Measurements from ENCODE around the gene KLC1. TPM values are rescaled to one million over a fixed set of nuclear protein-coding genes. Genes with fewer than 3 reads are reported as not detected.

The KLC1 gene
- total and polyA plus RNA-seq, 7 donors, result 86.4 to 256 (median 150) TPM

- DNase-seq (peak in 1 of 2 donors; percentile 74), ATAC-seq (peak; percentile 59 to 73 (median 70))
- 15 to 30% (median 29%) methylated on average over 6 of the region's 6 CpGs for WGBS, 3 donors
- Histone ChIP-seq H3K27ac (peak overlapping the region; percentile 75), H3K36me3 (ENCODE audit: insufficient read depth in 1 of 2, low read depth in 1 of 2) (peaks cover 23 to 100% of the 10 kb centered on the region in 2 donors), H3K4me3 (no peak overlapping the region), H3K27me3 (ENCODE audit: insufficient read depth in 3 of 3, low read length in 2 of 3) (no peaks in the 10 kb centered on the region), H3K9me3 (no peaks in the 10 kb centered on the region), H3K4me1 (peaks cover 23% of the 10 kb centered on the region)
- intact Hi-C loops (cut with DNase I), result no loop called here
- TF ChIP-seq CTCF (IDR thresholded peaks at IDR 0.05), result no peak
Observed at GRCh38 chr14:103684471-103684870, 55.5 kb downstream of the KLC1 start.

GRCh38 chr14:103684871-103685270 is 55.9 kb downstream of the KLC1 start:
- H3K4me3 ChIP-seq, result no peak overlapping the region
- intact Hi-C loops (cut with DNase I), result loop anchor here in 1 of 2 donors (5.0 kb wide), 1 partner anchor 33 kb away; no protein-coding TSS in a partner anchor
- H3K4me1 ChIP-seq, result peaks cover 23% of the 10 kb centered on the region
- peaks cover 22 to 100% of the 10 kb centered on the region in 2 donors for H3K36me3 ChIP-seq (ENCODE audit: insufficient read depth in 1 of 2, low read depth in 1 of 2)
- no peaks in the 10 kb centered on the region for H3K27me3 ChIP-seq (ENCODE audit: insufficient read depth in 3 of 3, low read length in 2 of 3)
- H3K9me3 ChIP-seq, result no peaks in the 10 kb centered on the region
- DNase-seq (no peak), ATAC-seq (peak in 1 of 4 donors; percentile 31)
- TF ChIP-seq CTCF (IDR thresholded peaks at IDR 0.05), result no peak
- peak overlapping the region; percentile 75 for H3K27ac ChIP-seq
- 48 to 68% (median 50%) methylated on average over 15 of the region's 15 CpGs for WGBS, 3 donors

GRCh38 chr14:103685276-103686211 is 56.5 kb downstream of the KLC1 start:
- 69 to 81% (median 74%) methylated on average over 23 of the region's 23 CpGs for WGBS, 3 donors
- ATAC-seq, result peak; percentile 25 to 72 (median 47)

GRCh38 chr14:103686831-103687485 is 57.9 kb downstream of the KLC1 start:
- no peaks in the 10 kb centered on the region for H3K9me3 ChIP-seq
- H3K4me3 ChIP-seq, result no peak overlapping the region
- TF ChIP-seq CTCF (IDR thresholded peaks at IDR 0.05), result no peak
- DNase-seq (no peak), ATAC-seq (no peak)
- intact Hi-C loops (cut with DNase I), result loop anchor here in 1 of 2 donors (5.0 kb wide), 1 partner anchor 35 kb away; no protein-coding TSS in a partner anchor
- WGBS, 3 donors, result 81 to 82% (median 82%) methylated on average over 19 of the region's 19 CpGs
- H3K27me3 ChIP-seq (ENCODE audit: insufficient read depth in 3 of 3, low read length in 2 of 3), result no peaks in the 10 kb centered on the region
- peaks cover 10 to 96% of the 10 kb centered on the region in 2 donors for H3K36me3 ChIP-seq (ENCODE audit: insufficient read depth in 1 of 2, low read depth in 1 of 2)
- H3K27ac ChIP-seq, result no peak overlapping the region
- peaks cover 23% of the 10 kb centered on the region for H3K4me1 ChIP-seq

More at GRCh38 chr14:103685276-103686211, 56.5 kb downstream of the KLC1 start:
- no peak for DNase-seq
- H3K27ac ChIP-seq, result peak overlapping the region; percentile 75
- TF ChIP-seq CTCF (IDR thresholded peaks at IDR 0.05), result no peak
- H3K36me3 ChIP-seq (ENCODE audit: insufficient read depth in 1 of 2, low read depth in 1 of 2), result peaks cover 18 to 100% of the 10 kb centered on the region in 2 donors
- intact Hi-C loops (cut with DNase I), result loop anchor here in 1 of 2 donors (5.0 kb wide), 1 partner anchor 33 kb away; no protein-coding TSS in a partner anchor
- H3K4me1 ChIP-seq, result peaks cover 23% of the 10 kb centered on the region
- H3K9me3 ChIP-seq, result no peaks in the 10 kb centered on the region
- H3K27me3 ChIP-seq (ENCODE audit: insufficient read depth in 3 of 3, low read length in 2 of 3), result no peaks in the 10 kb centered on the region
- H3K4me3 ChIP-seq, result no peak overlapping the region
